ENCODE data around the gene M6PR.

The M6PR gene

DNA sequence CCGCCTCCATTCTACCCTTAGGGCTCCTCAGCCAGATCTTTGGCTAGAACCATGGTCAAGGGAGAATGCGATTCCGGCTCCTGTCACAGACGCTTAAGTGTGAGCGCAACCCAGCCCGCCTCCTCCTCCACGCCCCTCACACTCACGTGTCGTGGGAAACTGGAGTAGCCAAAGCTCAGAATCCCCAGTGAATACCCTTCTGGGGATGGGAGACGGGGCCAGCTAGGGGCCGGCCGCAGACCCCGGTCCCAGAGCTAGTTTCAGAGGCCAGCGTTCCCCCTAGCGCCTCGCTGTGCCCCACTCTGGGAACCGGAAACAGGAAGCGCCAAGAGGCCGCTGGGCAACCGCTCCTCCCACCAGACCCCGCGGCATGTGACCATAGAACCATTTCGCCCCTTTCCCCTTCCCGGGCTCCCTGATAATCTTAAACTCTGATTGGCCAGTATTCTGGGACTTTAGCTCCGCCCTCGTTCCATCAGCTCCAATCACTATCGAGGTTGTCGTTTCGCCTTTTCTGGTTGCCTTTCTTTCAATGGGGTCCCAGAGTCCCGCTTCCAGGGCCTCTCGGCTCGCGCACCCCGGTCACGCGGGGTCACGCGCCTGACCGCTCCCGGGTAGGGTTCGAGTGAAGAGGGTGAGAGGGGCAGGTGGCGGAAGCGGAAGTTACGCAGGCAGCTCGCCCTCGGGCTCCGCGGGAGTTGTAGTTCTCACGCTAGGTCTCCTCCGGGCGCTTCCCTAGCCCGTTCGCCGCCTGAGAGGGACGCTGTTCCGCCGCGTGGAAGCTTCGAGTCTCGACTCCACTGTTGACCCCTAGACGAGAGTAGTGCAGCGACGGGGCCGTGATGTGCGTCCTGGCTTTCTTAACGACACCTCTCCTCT, at the start of gene M6PR:
TSS of gene M6PR (minus strand) at position 304 of the 879 bp plus-strand sequence. CDS start 3,241 bp downstream, outside the sequence.
- DNase-seq (ENCODE audit: low spot score): peak; percentile 99

- DNase-seq (ENCODE audit: low spot score): peak; percentile 2
Measured at GRCh38 chr12:8996682-8997405, 47.4 kb upstream of the M6PR start.

DNA sequence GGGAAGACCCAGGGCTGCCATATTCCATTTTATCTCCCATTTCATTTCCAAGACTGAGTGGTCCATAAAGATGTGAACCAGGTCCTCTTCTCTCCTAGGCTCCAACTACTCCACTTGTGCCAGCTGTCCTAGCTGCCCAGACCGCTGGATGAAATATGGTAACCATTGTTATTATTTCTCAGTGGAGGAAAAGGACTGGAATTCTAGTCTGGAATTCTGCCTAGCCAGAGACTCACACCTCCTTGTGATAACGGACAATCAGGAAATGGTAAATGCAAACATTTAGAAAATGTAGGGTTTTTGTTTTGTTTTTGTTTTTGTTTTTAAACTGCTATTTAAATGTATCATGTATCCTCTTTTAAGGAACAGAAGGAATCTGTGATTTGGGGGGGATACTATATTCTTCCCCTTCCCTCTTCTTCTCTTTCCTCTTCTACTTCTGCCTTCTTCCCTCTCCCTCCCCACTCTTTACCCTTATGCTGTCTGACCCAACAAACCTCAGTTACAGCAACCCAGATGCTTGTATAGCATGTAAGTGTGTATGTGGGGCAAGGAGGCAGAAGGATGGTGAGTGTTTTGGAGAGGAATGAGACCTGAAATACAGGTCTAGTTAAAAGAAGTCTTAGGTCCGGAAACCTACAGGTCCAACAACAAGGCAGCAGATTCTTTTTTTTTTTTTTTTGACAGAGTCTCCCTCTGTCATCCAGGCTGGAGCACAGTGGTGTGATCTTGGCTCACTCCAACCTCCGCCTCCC, 45.8 kb upstream of the M6PR start:
- DNase-seq (ENCODE audit: low spot score): no peak

DNA sequence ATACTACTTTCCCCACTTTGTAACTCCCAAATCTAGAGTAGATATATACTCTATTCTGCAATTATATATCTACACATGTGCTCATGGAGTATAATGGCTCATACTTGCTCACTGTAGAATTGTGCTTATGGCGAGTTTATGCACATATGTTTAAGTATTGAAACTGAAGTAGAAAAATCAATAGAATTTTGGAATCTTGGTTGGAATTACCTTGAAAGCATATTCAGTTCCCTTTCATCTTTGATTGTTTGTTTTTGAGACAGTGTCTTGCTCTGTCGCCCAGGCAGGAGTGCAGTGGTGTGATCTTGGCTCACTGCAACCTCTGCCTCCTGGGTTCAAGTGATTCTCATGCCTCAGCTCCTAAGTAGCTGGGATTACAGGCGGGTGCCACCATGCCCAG, 44.4 kb upstream of the M6PR start:
- DNase-seq (ENCODE audit: low spot score): no peak

GRCh38 chr12:8991371-8992345, 42.2 kb upstream of the M6PR start:
- DNase-seq (ENCODE audit: low spot score): peak; percentile 4

GRCh38 chr12:8989413-8989812, 40.0 kb upstream of the M6PR start, which contains the start of gene KLRG1:
TSS of gene KLRG1 (plus strand) at chr12:8989546. CDS start at chr12:8989636, 90 bp downstream.
- DNase-seq (ENCODE audit: low spot score): no peak

GRCh38 chr12:8987685-8988084, 38.2 kb upstream of the M6PR start:
- no peak for DNase-seq (ENCODE audit: low spot score)

GRCh38 chr12:8987163-8987562, 37.7 kb upstream of the M6PR start:
- DNase-seq (ENCODE audit: low spot score): no peak

- no peak for DNase-seq (ENCODE audit: low spot score)
Measured at GRCh38 chr12:8985213-8985754, 35.8 kb upstream of the M6PR start.

- no peak for DNase-seq (ENCODE audit: low spot score)
Measured at GRCh38 chr12:8980137-8980536, 30.7 kb upstream of the M6PR start.

- DNase-seq (ENCODE audit: low spot score): no peak
Measured at GRCh38 chr12:8970432-8970831, 21.0 kb upstream of the M6PR start.

- DNase-seq (ENCODE audit: low spot score): no peak
Measured at GRCh38 chr12:8969861-8970411, 20.5 kb upstream of the M6PR start.

GRCh38 chr12:8968761-8969160, 19.3 kb upstream of the M6PR start:
- DNase-seq (ENCODE audit: low spot score): no peak

DNA sequence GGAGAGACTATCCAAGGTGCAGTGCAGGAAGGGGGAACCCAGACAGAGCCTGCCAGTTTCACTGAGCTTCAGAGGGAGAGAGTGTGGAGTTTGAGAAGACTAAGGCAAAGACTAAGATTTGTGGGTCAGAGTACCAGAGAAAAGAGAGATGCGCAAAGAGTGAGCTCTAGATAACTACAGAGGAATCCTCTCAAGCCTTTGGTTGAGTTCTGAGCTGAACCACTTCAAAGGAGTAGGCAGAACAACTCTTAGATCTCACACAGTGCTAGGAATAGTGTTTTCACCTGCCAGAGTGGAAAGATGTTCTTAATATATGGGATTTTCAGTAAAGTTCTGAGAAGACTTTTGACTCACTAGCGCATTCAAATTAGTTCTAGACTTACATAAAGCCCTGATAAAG, 10.7 kb upstream of the M6PR start:
- no peak for DNase-seq (ENCODE audit: low spot score)

- no peak for DNase-seq (ENCODE audit: low spot score)
Measured at GRCh38 chr12:8958066-8958465, 8.6 kb upstream of the M6PR start.

DNA sequence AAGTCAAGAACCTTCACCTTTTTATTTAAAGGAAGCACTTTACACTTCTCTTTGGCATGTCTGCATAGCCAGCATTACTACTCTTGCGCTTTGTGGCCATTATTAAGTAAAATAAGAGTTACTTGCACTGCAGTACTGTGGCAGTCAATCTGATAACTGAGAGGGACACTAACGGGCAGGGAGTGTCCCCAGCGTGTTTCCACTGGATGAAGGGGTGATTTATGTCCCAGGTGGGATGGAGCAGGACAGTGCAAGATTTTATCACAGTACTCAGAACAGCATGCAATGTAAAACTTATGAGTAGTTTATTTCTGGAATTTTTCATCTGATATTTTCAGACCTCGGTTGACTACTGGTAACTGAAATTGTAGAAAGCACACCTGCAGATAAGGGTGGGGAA, 8.1 kb upstream of the M6PR start:
- no peak for DNase-seq (ENCODE audit: low spot score)

- DNase-seq (ENCODE audit: low spot score): no peak
Measured at GRCh38 chr12:8956772-8957171, 7.3 kb upstream of the M6PR start.

GRCh38 chr12:8956073-8956472, 6.6 kb upstream of the M6PR start:
- DNase-seq (ENCODE audit: low spot score): no peak

DNA sequence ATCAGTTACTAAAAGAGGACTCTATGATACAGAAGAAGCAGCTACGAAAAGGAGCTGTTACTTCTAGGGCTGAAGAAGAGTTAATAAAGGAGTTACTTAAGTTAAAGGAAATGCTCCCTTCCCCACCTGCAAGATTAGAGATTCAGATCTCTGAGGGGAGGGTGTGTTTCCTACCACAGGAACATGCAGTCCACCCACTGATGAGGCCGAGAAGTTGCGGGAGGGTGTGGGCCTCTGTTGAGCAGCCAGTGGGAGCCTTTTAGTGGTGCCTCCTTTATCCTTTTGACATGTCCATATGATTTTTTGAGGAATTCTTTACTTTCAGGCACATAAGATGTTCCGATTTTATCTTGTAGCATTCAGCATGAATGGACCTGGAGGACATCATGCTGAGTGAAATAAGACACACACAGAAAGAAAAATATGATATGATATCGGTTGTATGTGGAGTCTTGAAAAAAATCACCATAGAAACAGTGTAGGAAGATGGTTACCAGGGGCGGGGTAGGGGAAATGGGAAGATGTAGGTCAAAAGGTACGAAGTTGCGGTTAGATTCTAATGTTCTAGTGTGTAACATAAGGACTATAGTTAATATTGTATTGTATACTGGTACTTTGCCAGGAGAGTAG, 4.4 kb upstream of the M6PR start:
- DNase-seq (ENCODE audit: low spot score): no peak

- DNase-seq (ENCODE audit: low spot score): no peak
Measured at GRCh38 chr12:8951744-8952143, 2.3 kb upstream of the M6PR start.

Data from pons (tissue), 1 donor.